HFF-Myc (cell line): ENCODE data around the gene GOLIM4.
"Not testable (repeated sequence)": the region's sequence is repeated elsewhere in the genome, so short reads cannot be mapped to it uniquely, and the experiment has no call there.

Experiments
- DNase-seq: peaks from one replicate; pipeline ENCODE4 v3.0.0-alpha.2; 2011; ENCODE audit warnings: low read depth; ENCODE audit errors: extremely low read depth
- H3K4me3 ChIP-seq: replicated peaks from 2 replicates; pipeline ENCODE4 v1.5.1; 2011; ENCODE audit warnings: low read depth, mild to moderate bottlenecking, control low read depth, low read length
- TF ChIP-seq, protein P1 (sequence below): IDR thresholded peaks from 2 replicates; pipeline ENCODE4 v1.5.1; 2012; ENCODE audit warnings: mild to moderate bottlenecking, low read depth, low read length, control low read depth; ENCODE audit errors: missing control alignments

Gene GOLIM4

DNA sequence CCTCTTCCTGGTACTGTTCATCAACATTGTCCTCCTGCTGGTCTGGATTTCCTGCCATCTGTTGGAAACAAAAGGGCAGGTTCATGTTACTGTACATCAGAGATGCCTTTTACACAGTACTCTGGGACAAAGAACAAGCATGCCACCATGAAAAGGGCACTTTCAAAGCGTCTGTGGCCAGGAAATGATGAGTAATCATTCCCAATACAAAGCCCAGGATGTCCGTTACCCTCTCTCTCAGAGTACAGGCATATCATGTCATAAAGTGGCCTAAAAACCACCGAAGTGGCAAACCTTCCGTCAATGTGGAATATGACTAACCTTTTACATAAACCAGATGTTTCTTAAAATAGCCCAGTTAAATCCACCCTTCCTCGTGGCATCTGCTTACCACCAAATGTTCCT lies 71.2 kb downstream of the GOLIM4 start:
- DNase-seq: peak; percentile 94
- TF ChIP-seq, protein P1, sequence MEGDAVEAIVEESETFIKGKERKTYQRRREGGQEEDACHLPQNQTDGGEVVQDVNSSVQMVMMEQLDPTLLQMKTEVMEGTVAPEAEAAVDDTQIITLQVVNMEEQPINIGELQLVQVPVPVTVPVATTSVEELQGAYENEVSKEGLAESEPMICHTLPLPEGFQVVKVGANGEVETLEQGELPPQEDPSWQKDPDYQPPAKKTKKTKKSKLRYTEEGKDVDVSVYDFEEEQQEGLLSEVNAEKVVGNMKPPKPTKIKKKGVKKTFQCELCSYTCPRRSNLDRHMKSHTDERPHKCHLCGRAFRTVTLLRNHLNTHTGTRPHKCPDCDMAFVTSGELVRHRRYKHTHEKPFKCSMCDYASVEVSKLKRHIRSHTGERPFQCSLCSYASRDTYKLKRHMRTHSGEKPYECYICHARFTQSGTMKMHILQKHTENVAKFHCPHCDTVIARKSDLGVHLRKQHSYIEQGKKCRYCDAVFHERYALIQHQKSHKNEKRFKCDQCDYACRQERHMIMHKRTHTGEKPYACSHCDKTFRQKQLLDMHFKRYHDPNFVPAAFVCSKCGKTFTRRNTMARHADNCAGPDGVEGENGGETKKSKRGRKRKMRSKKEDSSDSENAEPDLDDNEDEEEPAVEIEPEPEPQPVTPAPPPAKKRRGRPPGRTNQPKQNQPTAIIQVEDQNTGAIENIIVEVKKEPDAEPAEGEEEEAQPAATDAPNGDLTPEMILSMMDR: no peak
- no peak overlapping the region for H3K4me3 ChIP-seq

DNA sequence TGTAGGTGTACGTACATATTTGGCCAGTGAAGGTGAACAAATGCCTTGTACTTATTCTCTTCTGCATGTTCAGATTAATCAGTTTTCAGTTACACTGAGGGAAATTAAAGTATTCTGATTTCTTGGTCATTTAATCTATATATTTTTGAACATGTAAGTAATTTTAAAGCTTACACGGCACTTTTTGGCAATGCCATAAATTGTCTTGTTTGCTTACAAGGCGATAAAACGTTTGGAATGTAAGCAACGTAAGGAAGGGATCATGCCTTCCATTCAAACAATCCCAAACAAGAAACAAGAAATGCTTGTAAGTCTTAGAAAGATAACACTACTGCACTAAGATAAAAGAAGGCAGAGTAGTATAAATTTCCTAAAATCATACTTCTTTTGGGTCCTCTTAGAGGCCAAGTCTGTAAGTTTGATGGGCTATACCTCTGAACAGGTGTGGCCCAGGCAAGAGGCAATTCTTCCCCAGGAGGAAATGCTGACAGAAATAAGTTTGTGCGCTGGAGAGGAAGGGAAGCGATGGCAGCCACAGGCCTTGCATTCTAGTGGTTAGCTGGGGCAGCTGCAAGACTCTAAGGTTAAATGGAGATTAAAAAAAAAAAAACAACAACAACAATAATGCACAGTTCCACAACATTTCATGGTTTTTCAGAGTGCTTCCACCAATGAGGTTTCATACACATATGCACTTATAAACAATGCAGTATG lies 73.8 kb downstream of the GOLIM4 start:
- DNase-seq: no peak
- H3K4me3 ChIP-seq: no peak overlapping the region
- TF ChIP-seq, protein P1: no peak

DNA sequence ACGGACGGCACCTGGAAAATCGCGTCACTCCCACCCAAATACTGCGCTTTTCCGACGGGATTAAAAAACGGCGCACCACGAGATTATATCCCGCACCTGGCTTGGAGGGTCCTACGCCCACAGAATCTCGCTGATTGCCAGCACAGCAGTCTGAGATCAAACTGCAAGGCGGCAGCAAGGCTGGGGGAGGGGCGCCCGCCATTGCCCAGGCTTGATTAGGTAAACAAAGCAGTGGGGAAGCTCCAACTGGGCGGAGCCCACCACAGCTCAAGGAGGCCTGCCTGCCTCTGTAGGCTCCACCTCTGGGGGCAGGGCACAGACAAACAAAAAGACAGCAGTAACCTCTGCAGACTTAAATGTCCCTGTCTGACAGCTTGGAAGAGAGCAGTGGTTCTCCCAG lies 84.4 kb downstream of the GOLIM4 start:
- H3K4me3 ChIP-seq, DNase-seq: not testable (repeated sequence)

DNA sequence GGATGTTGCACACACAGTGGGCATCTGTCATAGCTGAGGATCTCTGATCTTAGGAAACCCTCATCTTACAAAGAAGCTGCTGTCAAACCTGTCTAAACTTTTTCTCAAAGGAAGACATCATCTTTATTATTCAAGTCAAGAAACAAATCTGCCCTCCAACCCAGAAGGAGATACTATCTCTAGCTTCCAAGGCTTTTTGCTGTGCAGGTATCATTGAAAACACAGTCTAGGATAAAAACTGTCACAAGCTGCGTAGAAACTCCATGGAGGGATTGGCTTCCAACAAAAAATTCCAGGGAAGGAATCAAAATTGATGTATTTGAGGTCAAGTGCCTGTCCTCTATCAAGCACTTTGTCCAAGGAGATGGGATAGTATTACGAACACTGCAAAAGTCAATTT lies 89.1 kb downstream of the GOLIM4 start:
- no peak for DNase-seq
- TF ChIP-seq, protein P1: no peak
- H3K4me3 ChIP-seq: no peak overlapping the region

DNA sequence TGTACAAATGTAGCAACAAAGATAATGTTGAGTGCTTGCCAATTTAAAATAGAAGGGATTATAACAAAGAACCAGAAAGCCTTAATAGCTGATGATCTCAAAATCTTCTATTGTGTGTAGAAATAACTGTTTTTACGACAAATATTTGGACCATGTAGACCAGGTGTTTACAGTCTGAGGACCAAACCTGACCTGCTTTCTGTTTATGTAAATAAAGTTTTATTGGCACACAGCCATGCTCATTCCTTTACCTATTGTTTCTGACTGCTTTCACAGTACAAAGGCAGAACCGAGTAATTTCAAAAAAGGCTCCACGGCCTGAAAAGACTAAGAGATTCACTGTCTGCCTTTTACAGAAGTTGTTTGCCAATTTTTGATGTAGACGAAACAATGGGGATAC lies 91.8 kb downstream of the GOLIM4 start:
- no peak for DNase-seq
- H3K4me3 ChIP-seq: no peak overlapping the region
- TF ChIP-seq, protein P1: no peak

DNA sequence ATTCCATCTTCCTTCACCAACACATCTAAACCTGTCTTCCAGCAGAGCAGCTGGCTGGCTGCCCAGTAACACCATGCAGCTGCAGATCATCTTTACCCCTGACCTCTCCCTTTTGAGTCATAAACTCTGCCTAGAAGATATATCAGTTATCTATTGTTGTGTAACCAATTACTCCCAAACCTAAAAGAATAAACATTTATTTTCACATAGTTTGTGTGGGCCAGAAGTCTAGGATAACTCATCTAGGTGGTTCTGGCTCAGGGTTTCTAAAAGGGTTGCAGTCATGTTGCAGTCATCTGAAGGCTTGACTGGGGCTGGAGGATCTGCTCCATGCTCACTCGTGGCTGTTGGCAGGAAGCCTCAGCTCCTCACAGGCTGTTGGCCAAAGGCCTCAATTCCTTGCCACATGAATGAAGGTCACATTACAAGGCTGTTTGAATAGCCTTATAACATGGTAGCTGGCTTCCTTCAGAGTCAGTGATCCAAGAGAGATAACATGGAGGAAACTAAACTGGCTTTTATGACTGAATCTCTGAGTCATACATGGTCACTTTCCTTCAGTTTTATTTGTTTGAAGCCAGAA lies 92.8 kb downstream of the GOLIM4 start:
- H3K4me3 ChIP-seq: no peak overlapping the region
- TF ChIP-seq, protein P1: no peak
- peak; percentile 9 for DNase-seq

DNA sequence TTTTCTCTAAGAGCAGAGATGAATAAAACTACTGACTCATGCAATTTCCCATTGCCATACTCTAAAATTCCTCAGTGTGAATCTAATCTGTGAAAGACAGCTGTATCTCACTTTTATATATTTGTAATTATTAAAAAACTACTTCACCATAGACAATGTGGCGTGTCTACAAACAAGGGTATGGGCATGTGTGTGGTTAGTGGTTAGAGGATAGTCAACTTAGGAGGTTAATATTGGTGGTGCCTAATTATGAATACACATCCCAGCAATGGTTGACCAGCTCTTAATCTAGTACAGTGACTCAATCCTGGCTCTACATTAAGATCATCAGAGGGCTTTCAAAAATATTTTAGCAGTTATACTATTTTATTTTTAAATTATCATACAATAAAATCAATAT lies 94.5 kb downstream of the GOLIM4 start:
- no peak for DNase-seq
- TF ChIP-seq, protein P1: no peak
- no peak overlapping the region for H3K4me3 ChIP-seq
